ENCODE results near the gene CHST11.

The CHST11 gene

GRCh38 chr12:104748790-104749189 is 292.0 kb downstream of the CHST11 start:
- DNase-seq, result no peak

GRCh38 chr12:104749545-104749944 is 292.8 kb downstream of the CHST11 start:
- no peak for DNase-seq

- peak; percentile 88 for DNase-seq
These were observed 293.3 kb downstream of the CHST11 start for GRCh38 chr12:104750061-104750460.

GRCh38 chr12:104751120-104751519 is 294.4 kb downstream of the CHST11 start:
- DNase-seq, result no peak

DNA sequence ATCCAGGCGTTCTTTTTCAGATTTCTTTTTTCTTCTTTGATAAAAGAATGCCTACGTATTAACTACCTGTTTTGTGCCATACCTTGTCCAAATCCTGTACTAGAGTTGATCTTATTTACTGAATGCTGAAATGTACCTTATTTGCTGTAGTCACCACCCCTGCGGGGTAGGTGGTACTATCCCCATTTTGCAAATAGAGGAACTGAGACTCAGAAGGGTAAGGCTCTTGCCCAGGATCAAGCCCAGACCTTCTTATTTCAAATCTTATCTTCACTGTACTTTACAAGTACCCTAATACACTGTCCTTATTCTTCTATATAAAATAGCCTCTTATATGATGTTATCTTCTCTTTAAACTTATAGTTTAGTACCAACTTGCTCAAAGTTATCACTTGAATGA is 294.8 kb downstream of the CHST11 start:
- no peak for DNase-seq

DNA sequence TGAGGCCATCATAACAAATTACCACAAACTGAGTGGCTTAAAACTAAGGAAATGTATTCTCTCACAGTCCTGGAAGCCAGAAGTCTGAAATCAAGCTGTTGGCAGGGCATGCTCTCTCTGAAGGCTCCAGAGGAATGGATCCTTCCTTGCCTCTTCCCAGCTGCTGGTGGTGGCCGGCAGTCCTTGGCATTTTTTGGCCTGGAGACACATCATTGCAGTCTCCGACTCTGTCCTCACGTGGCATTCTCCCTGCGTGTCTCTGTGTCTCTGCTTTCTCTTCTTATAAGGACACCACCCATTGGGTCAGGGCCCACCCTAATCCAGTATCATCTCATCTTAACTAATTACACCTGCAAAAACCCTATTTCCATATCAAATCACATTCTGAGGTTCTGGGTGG is 295.3 kb downstream of the CHST11 start:
- no peak for DNase-seq

DNA sequence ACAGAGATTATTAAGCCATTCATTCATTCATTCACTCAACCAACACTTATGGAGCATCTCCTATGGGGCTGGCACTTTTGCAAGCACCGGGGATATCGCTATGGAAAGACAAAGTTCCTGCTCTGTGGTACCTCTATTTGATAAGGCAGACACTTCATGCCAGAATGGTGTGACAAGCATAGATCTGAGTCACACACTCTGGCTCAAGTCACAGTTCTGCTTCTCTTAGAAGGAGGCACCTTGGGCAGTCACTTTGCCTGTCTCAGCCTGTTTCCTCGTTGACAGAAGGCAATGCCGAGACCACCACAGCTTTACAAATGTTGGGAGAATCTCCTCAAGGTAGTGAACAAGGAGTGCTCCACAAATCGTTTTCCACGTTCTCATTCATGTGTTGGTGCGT is 296.1 kb downstream of the CHST11 start:
- no peak for DNase-seq

DNA sequence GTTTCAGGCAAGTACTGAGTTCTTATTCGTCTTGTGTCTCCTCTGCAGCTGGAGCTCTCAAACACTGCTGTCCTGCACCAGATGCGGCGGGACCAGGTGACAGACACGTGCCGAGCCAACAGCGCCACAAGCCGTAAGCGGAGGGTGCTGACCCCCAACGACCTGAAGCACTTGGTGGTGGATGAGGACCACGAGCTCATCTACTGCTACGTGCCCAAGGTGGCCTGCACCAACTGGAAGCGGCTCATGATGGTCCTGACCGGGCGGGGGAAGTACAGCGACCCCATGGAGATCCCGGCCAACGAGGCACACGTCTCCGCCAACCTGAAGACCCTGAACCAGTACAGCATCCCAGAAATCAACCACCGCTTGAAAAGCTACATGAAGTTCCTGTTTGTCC is 300.2 kb downstream of the CHST11 start:
- no peak for DNase-seq

DNA sequence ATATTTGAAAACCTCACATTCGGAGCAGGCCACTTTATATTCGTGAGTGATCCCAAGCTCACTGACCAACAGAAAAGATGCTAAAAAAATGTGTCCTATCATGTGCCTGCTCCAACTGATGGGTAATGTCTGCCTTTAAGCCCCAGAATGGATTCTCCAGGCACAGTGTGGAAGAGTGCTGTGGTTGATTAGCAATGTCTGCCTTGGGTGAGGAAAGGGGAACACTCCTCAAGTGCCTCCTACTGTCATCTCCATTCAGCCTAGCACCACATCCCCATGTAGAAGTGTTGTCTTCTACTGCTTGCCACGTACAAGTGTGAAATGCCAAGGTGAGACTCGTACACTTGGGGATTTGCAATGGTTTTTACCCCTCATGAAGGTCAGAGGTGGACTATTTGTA is 302.0 kb downstream of the CHST11 start:
- no peak for DNase-seq

- no peak for DNase-seq
These were observed 304.3 kb downstream of the CHST11 start for GRCh38 chr12:104761091-104761490.

- no peak for DNase-seq
These were observed 304.9 kb downstream of the CHST11 start for GRCh38 chr12:104761611-104762010.

GRCh38 chr12:104763168-104763805 is 306.5 kb downstream of the CHST11 start:
- DNase-seq, result peak; percentile 40

- DNase-seq, result peak; percentile 20
These were observed 307.7 kb downstream of the CHST11 start for GRCh38 chr12:104764225-104765091.

GRCh38 chr12:104767261-104767660 is 310.5 kb downstream of the CHST11 start:
- DNase-seq, result no peak

GRCh38 chr12:104768033-104768432 is 311.3 kb downstream of the CHST11 start:
- DNase-seq, result no peak

- no peak for DNase-seq
These were observed 312.4 kb downstream of the CHST11 start for GRCh38 chr12:104769144-104769561.

DNA sequence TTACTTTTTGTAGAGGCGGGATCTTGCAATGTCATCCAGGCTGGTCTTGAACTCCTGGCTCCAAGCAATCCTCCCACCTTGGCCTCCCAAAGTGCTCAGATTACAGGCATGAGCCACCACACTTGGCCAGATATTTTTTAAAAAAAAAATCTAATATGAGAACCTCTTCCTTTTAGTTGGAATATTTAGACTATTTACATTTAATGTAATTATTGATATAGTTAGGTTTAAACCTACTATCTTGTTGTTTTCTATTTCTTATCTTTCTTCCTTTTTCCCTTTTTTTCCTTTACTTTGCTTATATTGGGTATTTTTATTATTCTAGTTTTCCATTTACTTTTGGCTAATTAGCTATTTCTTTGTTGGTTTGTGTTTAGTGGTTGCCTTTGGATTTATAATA is 315.6 kb downstream of the CHST11 start:
- DNase-seq, result no peak

- no peak for DNase-seq
These were observed 319.0 kb downstream of the CHST11 start for GRCh38 chr12:104775731-104776231.

- DNase-seq, result no peak
These were observed 322.4 kb downstream of the CHST11 start for GRCh38 chr12:104779134-104779533.

GRCh38 chr12:104782296-104782695 is 325.5 kb downstream of the CHST11 start:
- DNase-seq, result no peak

DNA sequence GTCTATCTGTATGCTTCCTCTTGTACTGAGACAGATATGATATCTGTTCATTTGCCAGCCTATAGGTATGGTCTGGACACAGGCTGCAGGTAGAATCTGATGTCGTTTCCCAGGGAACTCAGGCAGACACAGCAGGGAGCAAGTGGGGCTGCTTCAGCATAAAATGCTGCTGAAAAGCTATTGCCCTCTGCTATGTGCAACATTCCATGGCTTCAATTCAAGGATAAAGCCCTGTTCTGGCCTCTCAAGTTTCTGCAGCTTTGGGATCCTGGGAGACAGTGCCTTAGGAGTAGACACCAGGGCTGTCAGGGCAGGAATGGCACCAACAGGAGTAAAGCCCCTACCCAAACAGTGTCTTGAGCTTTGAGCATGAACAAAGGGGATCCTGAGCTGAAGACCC is 327.8 kb downstream of the CHST11 start:
- DNase-seq, result no peak

GRCh38 chr12:104785886-104786285 is 329.1 kb downstream of the CHST11 start:
- no peak for DNase-seq

- DNase-seq, result no peak
These were observed 329.6 kb downstream of the CHST11 start for GRCh38 chr12:104786352-104786751.

GRCh38 chr12:104788840-104789271 is 332.1 kb downstream of the CHST11 start:
- no peak for DNase-seq

Data from GF-D8 (cell line).